ENCODE results near the gene CNTNAP2.

Gene CNTNAP2

GRCh38 chr7:147298611-147299043 lies 1182.0 kb downstream of the CNTNAP2 start:
- FAIRE-seq = no peak

GRCh38 chr7:147300293-147300692 lies 1183.7 kb downstream of the CNTNAP2 start:
- no peak for FAIRE-seq

GRCh38 chr7:147304376-147304775 lies 1187.8 kb downstream of the CNTNAP2 start:
- no peak for FAIRE-seq

- no peak for FAIRE-seq
Measured at GRCh38 chr7:147305827-147306226, 1189.2 kb downstream of the CNTNAP2 start.

GRCh38 chr7:147308539-147308938 lies 1191.9 kb downstream of the CNTNAP2 start:
- no peak for FAIRE-seq

- FAIRE-seq = no peak
Measured at GRCh38 chr7:147311336-147311735, 1194.7 kb downstream of the CNTNAP2 start.

- no peak for FAIRE-seq
Measured at GRCh38 chr7:147321504-147321903, 1204.9 kb downstream of the CNTNAP2 start.

- no peak for FAIRE-seq
Measured at GRCh38 chr7:147332988-147333387, 1216.4 kb downstream of the CNTNAP2 start.

- no peak for FAIRE-seq
Measured at GRCh38 chr7:147363101-147363500, 1246.5 kb downstream of the CNTNAP2 start.

- no peak for FAIRE-seq
Measured at GRCh38 chr7:147376192-147376591, 1259.6 kb downstream of the CNTNAP2 start.

GRCh38 chr7:147380926-147381325 lies 1264.3 kb downstream of the CNTNAP2 start:
- no peak for FAIRE-seq

GRCh38 chr7:147394329-147394728 lies 1277.7 kb downstream of the CNTNAP2 start:
- no peak for FAIRE-seq

GRCh38 chr7:147400221-147400689 lies 1283.7 kb downstream of the CNTNAP2 start:
- FAIRE-seq = no peak

- FAIRE-seq = no peak
Measured at GRCh38 chr7:147400925-147401324, 1284.3 kb downstream of the CNTNAP2 start.

- no peak for FAIRE-seq
Measured at GRCh38 chr7:147405621-147406020, 1289.0 kb downstream of the CNTNAP2 start.

- FAIRE-seq = no peak
Measured at GRCh38 chr7:147406521-147407135, 1290.0 kb downstream of the CNTNAP2 start.

GRCh38 chr7:147411096-147411495 lies 1294.5 kb downstream of the CNTNAP2 start:
- FAIRE-seq = no peak

GRCh38 chr7:147412109-147412508 lies 1295.5 kb downstream of the CNTNAP2 start:
- FAIRE-seq = no peak

- no peak for FAIRE-seq
Measured at GRCh38 chr7:147412782-147413556, 1296.4 kb downstream of the CNTNAP2 start.

GRCh38 chr7:147413557-147413870 lies 1296.9 kb downstream of the CNTNAP2 start:
- no peak for FAIRE-seq

GRCh38 chr7:147415991-147416390 lies 1299.4 kb downstream of the CNTNAP2 start:
- FAIRE-seq = no peak

- FAIRE-seq = no peak
Measured at GRCh38 chr7:147418966-147419365, 1302.4 kb downstream of the CNTNAP2 start.

- FAIRE-seq = no peak
Measured at GRCh38 chr7:147423875-147424274, 1307.3 kb downstream of the CNTNAP2 start.

- no peak for FAIRE-seq
Measured at GRCh38 chr7:147428075-147428474, 1311.5 kb downstream of the CNTNAP2 start.

GRCh38 chr7:147429961-147430360 lies 1313.4 kb downstream of the CNTNAP2 start:
- FAIRE-seq = no peak
